Cardiac muscle cell (in vitro differentiated cells and primary cell): ENCODE results near the gene MROH9. TPM values are rescaled to one million over a fixed set of nuclear protein-coding genes. Genes with fewer than 3 reads are reported as not detected.

Experiments
- DNase-seq, 2 donors: peaks; one replicate each; pipeline versions ENCODE4 v3.0.0 to v3.0.0-alpha.2; 2010 to 2017; ENCODE audit warnings: low read depth in 1 of 2, low spot score in 1 of 2
- H3K27ac ChIP-seq: fragments of 200-600 bp; sonication (generic); 2 replicates; pipeline ENCODE4 v1.5.1; 2016
- H3K27me3 ChIP-seq: fragments of 200-600 bp; sonication (generic); 2 replicates; pipeline ENCODE4 v1.6.0; 2016; ENCODE audit warnings: control low read depth
- H3K36me3 ChIP-seq: fragments of 200-600 bp; sonication (generic); 2 replicates; pipeline ENCODE4 v1.5.1; 2016; ENCODE audit warnings: control low read depth
- H3K4me1 ChIP-seq: fragments of 200-600 bp; sonication (generic); 2 replicates; pipeline ENCODE4 v1.8.1; 2017; ENCODE audit warnings: low read depth, mild to moderate bottlenecking, mixed run types
- H3K4me3 ChIP-seq: fragments of 200-600 bp; sonication (generic); 2 replicates; pipeline ENCODE4 v1.5.1; 2016; ENCODE audit warnings: mild to moderate bottlenecking
- H3K9me3 ChIP-seq: fragments of 200-600 bp; sonication (generic); 2 replicates; pipeline ENCODE4 v1.5.1; 2017; ENCODE audit warnings: low read depth, mild to moderate bottlenecking, control low read depth
- polyA plus RNA-seq: library from polyadenylated mRNA; unstranded; fragments of >200 nt; fragmentation: Nextera tagmentation; extraction: Ambion mirVana; gene quantifications from 2 replicates; pipeline ENCODE4 v1.2.1, GENCODE V29; 2016
- total RNA-seq: library from RNA; depleted of rRNA; stranded (reverse); fragments of >200 nt; gene quantifications from 2 replicates; pipeline ENCODE4 v1.2.3, GENCODE V29; 2016
- TF ChIP-seq, protein P1 (sequence below): IDR thresholded peaks from 2 replicates; pipeline ENCODE4 v1.5.1; 2012; ENCODE audit warnings: low read depth, mild to moderate bottlenecking, low read length

Gene MROH9
- total and polyA plus RNA-seq, 2 experiments from 2014 or later, result not detected

DNA sequence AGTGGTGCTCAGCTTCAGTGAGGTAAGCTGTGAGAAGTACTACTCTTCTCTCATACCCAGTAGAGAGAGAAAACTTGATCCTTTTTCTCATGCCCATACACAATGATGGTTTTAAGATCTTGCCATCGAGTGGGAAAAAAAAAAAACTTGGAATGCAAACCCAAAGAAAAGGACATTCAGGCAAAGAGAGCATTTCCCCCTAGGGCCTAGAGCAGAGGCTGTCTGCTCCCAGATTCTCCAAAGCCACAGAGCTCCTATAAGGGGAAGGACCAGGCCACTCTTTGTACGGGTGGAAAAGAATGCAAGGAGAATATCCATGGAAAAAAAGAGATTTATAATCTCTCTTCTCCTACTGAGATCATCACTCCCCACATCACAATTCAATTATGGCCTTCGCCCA, 34.9 kb downstream of the MROH9 start:
- H3K27me3 ChIP-seq, result no peaks in the 10 kb centered on the region
- H3K27ac ChIP-seq, result peak overlapping the region; percentile 47
- no peaks in the 10 kb centered on the region for H3K9me3 ChIP-seq
- TF ChIP-seq, protein P1, sequence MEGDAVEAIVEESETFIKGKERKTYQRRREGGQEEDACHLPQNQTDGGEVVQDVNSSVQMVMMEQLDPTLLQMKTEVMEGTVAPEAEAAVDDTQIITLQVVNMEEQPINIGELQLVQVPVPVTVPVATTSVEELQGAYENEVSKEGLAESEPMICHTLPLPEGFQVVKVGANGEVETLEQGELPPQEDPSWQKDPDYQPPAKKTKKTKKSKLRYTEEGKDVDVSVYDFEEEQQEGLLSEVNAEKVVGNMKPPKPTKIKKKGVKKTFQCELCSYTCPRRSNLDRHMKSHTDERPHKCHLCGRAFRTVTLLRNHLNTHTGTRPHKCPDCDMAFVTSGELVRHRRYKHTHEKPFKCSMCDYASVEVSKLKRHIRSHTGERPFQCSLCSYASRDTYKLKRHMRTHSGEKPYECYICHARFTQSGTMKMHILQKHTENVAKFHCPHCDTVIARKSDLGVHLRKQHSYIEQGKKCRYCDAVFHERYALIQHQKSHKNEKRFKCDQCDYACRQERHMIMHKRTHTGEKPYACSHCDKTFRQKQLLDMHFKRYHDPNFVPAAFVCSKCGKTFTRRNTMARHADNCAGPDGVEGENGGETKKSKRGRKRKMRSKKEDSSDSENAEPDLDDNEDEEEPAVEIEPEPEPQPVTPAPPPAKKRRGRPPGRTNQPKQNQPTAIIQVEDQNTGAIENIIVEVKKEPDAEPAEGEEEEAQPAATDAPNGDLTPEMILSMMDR, result no peak
- peaks cover 28% of the 10 kb centered on the region for H3K4me1 ChIP-seq
- no peak overlapping the region for H3K4me3 ChIP-seq
- no peak for DNase-seq
- no peaks in the 10 kb centered on the region for H3K36me3 ChIP-seq

DNA sequence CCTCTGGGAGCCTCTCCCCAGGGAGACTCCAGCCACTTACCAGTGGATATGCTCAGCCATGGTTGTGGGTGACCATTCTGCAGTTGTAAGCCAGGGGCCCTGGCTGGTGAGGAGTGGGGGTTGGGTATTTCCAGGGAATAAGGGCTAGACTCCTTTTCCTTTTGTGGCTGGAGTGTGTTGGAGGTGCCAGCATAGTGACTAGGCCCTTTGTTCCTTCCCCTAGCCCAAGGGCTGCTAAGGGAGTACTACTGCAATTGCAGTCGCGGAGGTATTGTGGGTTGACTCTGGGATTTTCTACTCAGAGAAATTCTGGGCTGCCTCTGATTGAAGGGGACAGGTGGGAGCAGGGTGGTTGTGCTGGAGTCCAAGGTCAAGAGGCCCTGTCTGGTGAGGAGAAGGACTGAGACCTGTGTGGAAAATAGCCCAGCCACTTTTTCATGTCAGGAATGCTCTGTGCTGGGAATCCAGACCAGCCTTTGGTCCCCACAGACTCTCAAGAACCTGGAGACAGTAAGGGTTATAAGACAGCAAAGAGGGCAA, 43.1 kb downstream of the MROH9 start:
- H3K36me3 ChIP-seq, result no peaks in the 10 kb centered on the region
- peaks cover 21% of the 10 kb centered on the region for H3K4me1 ChIP-seq
- TF ChIP-seq, protein P1, result no peak
- no peaks in the 10 kb centered on the region for H3K27me3 ChIP-seq
- no peak overlapping the region for H3K4me3 ChIP-seq
- peak in 1 of 2 donors; percentile 28 for DNase-seq
- no peaks in the 10 kb centered on the region for H3K9me3 ChIP-seq
- peak overlapping the region; percentile 59 for H3K27ac ChIP-seq

DNA sequence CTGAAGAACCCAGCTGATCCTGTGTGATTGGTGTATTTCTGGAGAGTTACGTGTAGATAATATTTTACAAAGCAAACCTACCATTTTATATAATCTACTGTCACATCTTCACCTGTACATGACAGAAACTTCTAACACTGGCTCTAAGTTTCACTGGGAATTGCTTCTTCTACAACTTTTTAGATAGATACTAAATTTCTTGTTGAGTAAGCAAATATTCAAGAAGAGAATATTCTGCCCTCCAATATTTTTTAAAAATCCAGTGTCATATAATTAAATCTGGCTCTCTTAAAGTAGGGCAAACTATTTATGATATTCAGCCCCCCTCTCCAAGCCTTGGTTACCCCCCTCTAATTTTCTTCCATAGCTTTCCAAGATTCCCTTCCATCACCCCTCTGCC, 50.1 kb downstream of the MROH9 start:
- Histone ChIP-seq H3K9me3 (no peaks in the 10 kb centered on the region), H3K4me3 (no peak overlapping the region), H3K4me1 (peaks cover 16% of the 10 kb centered on the region), H3K36me3 (no peaks in the 10 kb centered on the region), H3K27ac (no peak overlapping the region), H3K27me3 (no peaks in the 10 kb centered on the region)
- TF ChIP-seq, protein P1, result no peak
- no peak for DNase-seq

DNA sequence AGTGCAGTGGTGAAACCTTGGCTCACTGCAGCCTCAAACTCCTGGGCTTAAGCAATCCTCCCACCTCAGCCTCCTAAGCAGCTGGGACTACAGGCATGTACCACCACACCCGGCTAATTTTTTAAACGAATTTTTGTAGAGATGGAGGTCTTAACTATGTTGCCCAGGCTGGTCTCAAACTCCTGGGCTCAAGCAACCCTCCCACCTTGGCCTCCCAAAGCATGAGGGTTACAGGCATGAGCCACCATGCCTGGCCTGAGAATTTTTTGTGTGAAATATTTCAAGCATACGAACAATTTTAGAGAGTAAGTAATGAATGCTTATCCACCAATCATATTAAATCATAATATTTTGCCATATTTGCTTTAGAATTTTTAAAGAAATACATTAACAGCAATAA, 51.6 kb downstream of the MROH9 start:
- H3K4me3 ChIP-seq, result no peak overlapping the region
- TF ChIP-seq, protein P1, result no peak
- no peaks in the 10 kb centered on the region for H3K36me3 ChIP-seq
- H3K9me3 ChIP-seq, result no peaks in the 10 kb centered on the region
- H3K27me3 ChIP-seq, result no peaks in the 10 kb centered on the region
- H3K27ac ChIP-seq, result no peak overlapping the region
- peaks cover 13% of the 10 kb centered on the region for H3K4me1 ChIP-seq
- no peak for DNase-seq

DNA sequence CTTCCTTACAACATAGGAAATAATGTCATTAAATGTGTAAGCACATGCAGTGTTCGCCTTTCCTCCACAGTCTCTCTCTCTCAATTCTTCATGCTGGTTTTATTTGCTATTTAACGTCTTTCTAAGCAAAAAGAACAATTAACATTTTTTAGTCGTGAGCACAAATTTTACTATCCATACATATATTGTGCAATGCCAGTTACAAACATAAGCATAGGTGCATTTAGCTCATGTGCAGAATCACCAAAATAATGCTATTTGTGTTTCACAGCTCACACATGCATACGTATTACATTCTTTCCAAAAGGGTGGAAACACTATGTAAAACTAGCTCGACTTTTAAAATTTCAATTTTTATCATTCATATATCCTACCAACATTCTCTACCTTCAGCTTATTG, 52.1 kb downstream of the MROH9 start:
- no peak overlapping the region for H3K4me3 ChIP-seq
- no peak for DNase-seq
- no peaks in the 10 kb centered on the region for H3K36me3 ChIP-seq
- H3K27me3 ChIP-seq, result no peaks in the 10 kb centered on the region
- H3K27ac ChIP-seq, result no peak overlapping the region
- H3K9me3 ChIP-seq, result no peaks in the 10 kb centered on the region
- TF ChIP-seq, protein P1, result no peak
- peaks cover 9% of the 10 kb centered on the region for H3K4me1 ChIP-seq
